NCI-H2227 (cell line): ENCODE results near the gene DLGAP4.
A peak's percentile ranks its signal among the peaks of the same experiment; 100 is the strongest.

Experiments used
- DNase-seq: peaks from one replicate; lab custom pipeline; 2025; ENCODE audit not compliant: unreplicated experiment; lab: John Stamatoyannopoulos, UW

Gene DLGAP4

GRCh38 chr20:36346256-36346655, 40.1 kb downstream of the DLGAP4 start:
- no peak for DNase-seq

GRCh38 chr20:36349384-36350170, 43.4 kb downstream of the DLGAP4 start:
- no peak for DNase-seq

- DNase-seq = no peak
Observed at GRCh38 chr20:36350439-36350838, 44.3 kb downstream of the DLGAP4 start.

GRCh38 chr20:36351937-36352336, 45.8 kb downstream of the DLGAP4 start:
- no peak for DNase-seq

GRCh38 chr20:36352843-36353553, 46.9 kb downstream of the DLGAP4 start:
- peak; percentile 21 for DNase-seq

- DNase-seq = no peak
Observed at GRCh38 chr20:36353740-36354139, 47.6 kb downstream of the DLGAP4 start.

GRCh38 chr20:36355469-36356171, 49.5 kb downstream of the DLGAP4 start:
- no peak for DNase-seq

- DNase-seq = no peak
Observed at GRCh38 chr20:36359668-36360406, 53.7 kb downstream of the DLGAP4 start.

GRCh38 chr20:36360429-36360828, 54.3 kb downstream of the DLGAP4 start:
- no peak for DNase-seq

- DNase-seq = no peak
Observed at GRCh38 chr20:36361406-36361805, 55.3 kb downstream of the DLGAP4 start.

- DNase-seq = no peak
Observed at GRCh38 chr20:36362261-36362660, 56.1 kb downstream of the DLGAP4 start.

GRCh38 chr20:36362978-36363713, 57.0 kb downstream of the DLGAP4 start:
- no peak for DNase-seq

GRCh38 chr20:36364506-36364905, 58.4 kb downstream of the DLGAP4 start:
- no peak for DNase-seq

- no peak for DNase-seq
Observed at GRCh38 chr20:36366623-36367369, 60.7 kb downstream of the DLGAP4 start.

GRCh38 chr20:36367370-36367745, 61.2 kb downstream of the DLGAP4 start:
- DNase-seq = no peak

GRCh38 chr20:36367907-36368799, 62.0 kb downstream of the DLGAP4 start:
- DNase-seq = peak; percentile 10

- DNase-seq = no peak
Observed at GRCh38 chr20:36368869-36369268, 62.7 kb downstream of the DLGAP4 start.

- no peak for DNase-seq
Observed at GRCh38 chr20:36369739-36370138, 63.6 kb downstream of the DLGAP4 start.
